Endothelial cell of umbilical vein (primary cell): ENCODE measurements around the gene ORC6. TPM values are rescaled to one million over a fixed set of nuclear protein-coding genes. Genes with fewer than 3 reads are reported as not detected.

Experiments used
- BruUV-seq: library from RNA; stranded (reverse); fragments of 400-500 nt; replicated peaks from 2 replicates; lab custom pipeline; 2021; lab: Mats Ljungman, UMichigan
- CTCF ChIA-PET: fragments of 300-600, 350-600 bp; sonication (Branson Sonifier 250); formaldehyde crosslinking; loops from one replicate; lab custom pipeline; 2021; ENCODE audit warnings: antibody characterized with exemption, inconsistent platforms; lab: Charles Lee
- POLR2A ChIA-PET: fragments of 300-600, 350-600 bp; sonication (Branson Sonifier 250); formaldehyde crosslinking; loops from one replicate; lab custom pipeline; 2021; ENCODE audit warnings: antibody characterized with exemption, inconsistent platforms; lab: Charles Lee
- DNase-seq: peaks from one replicate; pipeline ENCODE4 v3.0.0-alpha.2; 2011; ENCODE audit warnings: low read depth, low spot score
- FAIRE-seq: peaks from 2 replicates; lab custom pipeline; 2011; peaks lifted over from hg19 to GRCh38; lab: Jason Lieb, UNC
- H2AFZ ChIP-seq: 2 replicates; pipeline ENCODE4 v1.6.0; 2012; ENCODE audit warnings: low read depth, low read length, control low read depth, inconsistent platforms
- H3K27ac ChIP-seq: 2 replicates; pipeline ENCODE4 v1.5.1; 2011; ENCODE audit warnings: low read depth, mild to moderate bottlenecking, control low read depth, low read length, moderate library complexity; ENCODE audit not compliant: insufficient read depth
- H3K27me3 ChIP-seq, 2 experiments: 2 replicates each; pipeline versions ENCODE4 v1.6.0 to v1.6.1; 2011; ENCODE audit warnings: low read length in 2 of 2, mixed read lengths in 1 of 2; ENCODE audit not compliant: control insufficient read depth in 2 of 2, insufficient read depth in 2 of 2
- H3K36me3 ChIP-seq, 2 experiments: 2 replicates in 1 of 2; 3 replicates in 1 of 2; pipeline ENCODE4 v1.5.1; 2011; ENCODE audit warnings: low read length in 2 of 2, mild to moderate bottlenecking in 1 of 2, moderate library complexity in 1 of 2; ENCODE audit not compliant: control insufficient read depth in 2 of 2, insufficient read depth in 2 of 2; ENCODE audit errors: extremely low read depth in 1 of 2
- H3K4me1 ChIP-seq: 3 replicates; pipeline ENCODE4 v1.5.1; 2011; ENCODE audit warnings: mild to moderate bottlenecking, low read length; ENCODE audit not compliant: control insufficient read depth, insufficient read depth; ENCODE audit errors: extremely low read depth
- H3K4me2 ChIP-seq: 2 replicates; pipeline ENCODE4 v1.6.1; 2011; ENCODE audit warnings: low read length, control low read depth, mixed read lengths; ENCODE audit not compliant: insufficient read depth
- H3K4me3 ChIP-seq, 3 experiments: fragments of 200-600 bp in 1 of 3; sonication (generic), shearing (Covaris generic) in 1 of 3; replicated peaks in 1 of 3; 2 replicates each; pipeline ENCODE4 v1.5.1; 2011 to 2016; ENCODE audit warnings: control low read depth in 3 of 3, low read length in 3 of 3, mild to moderate bottlenecking in 2 of 3, inconsistent platforms in 1 of 3, low read depth in 1 of 3, moderate library complexity in 1 of 3; ENCODE audit not compliant: insufficient read depth in 1 of 3
- H3K79me2 ChIP-seq: 2 replicates; pipeline ENCODE4 v1.6.0; 2012; ENCODE audit warnings: low read length, inconsistent platforms; ENCODE audit not compliant: control insufficient read depth, insufficient read depth
- H3K9ac ChIP-seq: replicated peaks from 2 replicates; pipeline ENCODE3; 2011; ENCODE audit warnings: low read length, control low read depth; ENCODE audit not compliant: insufficient read depth; ENCODE audit errors: extremely low read depth
- H3K9me1 ChIP-seq: replicated peaks from 3 replicates; pipeline ENCODE4 v1.6.0; 2011; ENCODE audit warnings: mild to moderate bottlenecking, low read length; ENCODE audit not compliant: control insufficient read depth, insufficient read depth; ENCODE audit errors: extremely low read depth
- H3K9me3 ChIP-seq: replicated peaks from 2 replicates; pipeline ENCODE4 v1.5.1; 2012; ENCODE audit warnings: low read length, inconsistent platforms; ENCODE audit not compliant: control insufficient read depth, insufficient read depth
- H4K20me1 ChIP-seq: replicated peaks from 2 replicates; pipeline ENCODE3; 2011; ENCODE audit warnings: mild to moderate bottlenecking, low read length; ENCODE audit not compliant: control insufficient read depth, insufficient read depth; ENCODE audit errors: extremely low read depth
- CTCF ChIP-seq, 2 donors: IDR thresholded peaks; 1 replicate in 1 of 2; 2 replicates in 1 of 2; pipeline ENCODE4 v1.5.1; 2011; ENCODE audit warnings: low read length in 2 of 2, mild to moderate bottlenecking in 2 of 2, moderate library complexity in 2 of 2, control low read depth in 1 of 2, inconsistent platforms in 1 of 2, low read depth in 1 of 2; ENCODE audit not compliant: insufficient read depth in 1 of 2; ENCODE audit errors: extremely low read depth in 1 of 2
- EZH2 ChIP-seq: IDR thresholded peaks from 2 replicates; pipeline ENCODE4 v1.6.1; 2012; ENCODE audit warnings: borderline replicate concordance, low read depth, mild to moderate bottlenecking, moderate library complexity, low read length, inconsistent platforms; ENCODE audit not compliant: severe bottlenecking
- FOS ChIP-seq: IDR thresholded peaks from 2 replicates; pipeline ENCODE4 v1.6.1; 2011; ENCODE audit warnings: mild to moderate bottlenecking, low read length, moderate library complexity, borderline replicate concordance; ENCODE audit not compliant: insufficient read depth
- GATA2 ChIP-seq: IDR thresholded peaks from 2 replicates; pipeline ENCODE4 v1.7.0; 2011; ENCODE audit warnings: low read depth, mild to moderate bottlenecking, moderate library complexity, mixed read lengths, low read length; ENCODE audit not compliant: insufficient read length, insufficient read depth
- JUN ChIP-seq: IDR thresholded peaks from 2 replicates; pipeline ENCODE4 v1.6.1; 2011; ENCODE audit warnings: borderline replicate concordance, low read depth; ENCODE audit not compliant: insufficient read length, insufficient read depth
- MYC ChIP-seq: IDR thresholded peaks from one replicate; pipeline ENCODE4 v1.6.1; 2011; ENCODE audit warnings: mild to moderate bottlenecking, low read depth, low read length
- POLR2A ChIP-seq: IDR thresholded peaks from 2 replicates; pipeline ENCODE4 v1.6.1; 2012; ENCODE audit warnings: low read depth, mild to moderate bottlenecking, control low read depth, low read length
- POLR2AphosphoS5 ChIP-seq: IDR thresholded peaks from 2 replicates; pipeline ENCODE4 v1.6.1; 2012; ENCODE audit warnings: low read depth, mild to moderate bottlenecking, control low read depth, low read length, moderate library complexity; ENCODE audit not compliant: insufficient read depth
- dilution Hi-C: fragments of 300-500 bp; cut with MboI; formaldehyde crosslinking; loops from one replicate; pipeline ENCODE4 v1.15.0; 2019; ENCODE audit warnings: low sequenced_read_pairs; ENCODE audit not compliant: extremely low pct_ligation_motif_present
- intact Hi-C: fragments of 100-400 bp; cut with micrococcal nuclease; formaldehyde crosslinking; loops from one replicate; pipeline ENCODE4 v1.10.0; 2022
- polyA plus RNA-seq, 4 experiments: library from polyadenylated mRNA; depleted of rRNA in 3 of 4; stranded (reverse) in 3 of 4; unstranded in 1 of 4; fragments of >200 nt; gene quantifications; 2 replicates each; pipeline versions ENCODE4 v1.2.1 to v1.2.3, GENCODE V29; 2011 to 2012; ENCODE audit warnings: missing spikeins in 1 of 4
- total RNA-seq: library from RNA; stranded (reverse); gene quantifications from 2 replicates; pipeline ENCODE4 v1.2.3, GENCODE V29; 2021
- TF ChIP-seq, protein P1 (sequence below): IDR thresholded peaks from 2 replicates; pipeline ENCODE4 v1.6.1; 2011; ENCODE audit not compliant: insufficient read depth, insufficient read length

The ORC6 gene
- total and polyA plus RNA-seq, 2 donors (not counting 3 experiments of a cell fraction or from before 2014, with no cell fraction given): 15.9 to 31.1 TPM

DNA sequence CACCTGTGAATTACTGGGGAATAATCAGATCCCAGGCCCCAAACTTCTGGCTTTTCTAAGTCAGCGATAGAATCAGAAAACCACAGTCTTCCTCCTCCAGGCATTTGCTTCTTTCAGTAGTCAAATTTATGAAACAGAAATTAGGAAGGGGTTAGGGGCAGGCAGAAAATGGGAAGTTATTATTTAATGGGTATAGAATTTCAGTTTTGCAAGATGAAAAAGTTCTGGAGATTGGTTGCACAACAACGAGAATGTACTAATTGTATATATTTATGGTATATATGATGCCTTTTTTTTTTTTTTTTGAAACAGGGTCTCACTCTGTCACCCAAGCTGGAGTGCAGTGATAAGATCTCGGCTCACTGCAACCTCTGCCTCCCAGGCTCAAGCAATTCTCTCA lies 23.5 kb downstream of the ORC6 start:
- Histone ChIP-seq H2AFZ (no peak overlapping the region), H4K20me1 (no peaks in the 10 kb centered on the region), H3K9me1 (no peaks in the 10 kb centered on the region), H3K9me3 (no peaks in the 10 kb centered on the region), H3K27ac (no peak overlapping the region), H3K4me2 (no peak overlapping the region), H3K4me3 (no peak overlapping the region), H3K4me1 (no peaks in the 10 kb centered on the region), H3K9ac (no peak overlapping the region), H3K36me3 (no peaks in the 10 kb centered on the region), H3K79me2 (no peaks in the 10 kb centered on the region), H3K27me3 (peaks cover 0 to 2% of the 10 kb centered on the region in 2 experiments)
- intact Hi-C loops (no loop called here), dilution Hi-C loops (no loop called here)
- no TSS peak for BruUV-seq
- TF ChIP-seq POLR2A (no peak), POLR2AphosphoS5 (no peak), CTCF (IDR thresholded peaks at IDR 0.05; ENCODE audit: extremely low read depth in 1 of 2, insufficient read depth in 1 of 2, low read depth in 1 of 2, low read length in 2 of 2) (no peak), GATA2 (no peak), EZH2 (no peak), MYC (no peak), FOS (no peak), JUN (no peak)
- TF ChIP-seq, protein P1, sequence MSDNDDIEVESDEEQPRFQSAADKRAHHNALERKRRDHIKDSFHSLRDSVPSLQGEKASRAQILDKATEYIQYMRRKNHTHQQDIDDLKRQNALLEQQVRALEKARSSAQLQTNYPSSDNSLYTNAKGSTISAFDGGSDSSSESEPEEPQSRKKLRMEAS: no peak
- CTCF ChIA-PET: interaction anchor here (1.2 kb wide), 1 partner anchor 8 kb away, joined by 3 read pairs; no protein-coding TSS in a partner anchor
- POLR2A ChIA-PET: no interaction called here
- DNase-seq (no peak), FAIRE-seq (no peak)
